HepG2 (cell line): ENCODE results near the gene WDR48. TPM values are rescaled to one million over a fixed set of nuclear protein-coding genes. Genes with fewer than 3 reads are reported as not detected.

Experiments
- ARNT2 ChIP-seq: sonication (generic); formaldehyde crosslinking; IDR thresholded peaks from 2 replicates; pipeline ENCODE4 v1.8.0; 2022; ENCODE audit warnings: mild to moderate bottlenecking, low read depth, missing genetic modification reagents, moderate library complexity
- CC2D1A ChIP-seq: sonication (generic); formaldehyde crosslinking; IDR thresholded peaks from 2 replicates; pipeline ENCODE4 v1.8.1; 2023; ENCODE audit warnings: mild to moderate bottlenecking, missing genetic modification reagents
- HMG20B ChIP-seq: conservative IDR thresholded peaks from 2 replicates; pipeline ENCODE4 v1.6.1; 2016; ENCODE audit warnings: missing genetic modification reagents, missing compliant biosample characterization
- IRF2 ChIP-seq: IDR thresholded peaks from 2 replicates; pipeline ENCODE4 v1.6.1; 2018; ENCODE audit warnings: missing genetic modification reagents, missing compliant biosample characterization
- MED13 ChIP-seq: sonication (generic); formaldehyde crosslinking; IDR thresholded peaks from 2 replicates; pipeline ENCODE4 v1.5.0; 2020; ENCODE audit warnings: missing genetic modification reagents
- MED8 ChIP-seq: sonication (generic); formaldehyde crosslinking; IDR thresholded peaks from 2 replicates; pipeline ENCODE4 v1.8.1; 2023; ENCODE audit warnings: mild to moderate bottlenecking, missing genetic modification reagents; ENCODE audit not compliant: insufficient replicate concordance
- NR3C1 ChIP-seq: sonication (generic); formaldehyde crosslinking; IDR thresholded peaks from 2 replicates; pipeline ENCODE4 v1.4.0; 2020; ENCODE audit warnings: missing genetic modification reagents
- RBM39 ChIP-seq: fragments of 200-400 bp; formaldehyde crosslinking; IDR thresholded peaks from one replicate; pipeline ENCODE4 v1.6.1; 2018; ENCODE audit warnings: antibody characterized with exemption, mild to moderate bottlenecking, low read depth, low read length; ENCODE audit not compliant: poor library complexity, severe bottlenecking
- ZNF124 ChIP-seq: sonication (generic); formaldehyde crosslinking; IDR thresholded peaks from 2 replicates; pipeline ENCODE4 v1.4.0; 2020; ENCODE audit warnings: missing genetic modification reagents
- ZNF333 ChIP-seq: sonication (generic); formaldehyde crosslinking; IDR thresholded peaks from 2 replicates; pipeline ENCODE4 v1.4.0; 2020; ENCODE audit warnings: mild to moderate bottlenecking, missing genetic modification reagents, borderline replicate concordance
- polyA plus RNA-seq, 8 experiments: library from polyadenylated mRNA; depleted of rRNA in 3 of 8; stranded (reverse) in 7 of 8; unstranded in 1 of 8; fragments of >200 nt; fragmentation: Illumina TruSeq in 4 of 8; extraction: Trizol in 4 of 8; gene quantifications; 2 replicates each; pipeline versions ENCODE4 v1.2.1 to v1.2.3, GENCODE V29; 2011 to 2016; ENCODE audit warnings: low read depth in 4 of 8, missing spikeins in 1 of 8, mixed read lengths in 1 of 8; ENCODE audit not compliant: insufficient read depth in 1 of 8
- total RNA-seq, 5 experiments: library from RNA; depleted of rRNA; stranded (reverse); fragments of >200 nt; fragmentation: Illumina TruSeq; extraction: Trizol; gene quantifications; 2 replicates each; pipeline ENCODE4 v1.2.3, GENCODE V29; 2016; ENCODE audit warnings: low read depth in 1 of 5
- TF ChIP-seq, protein P1 (sequence below): IDR thresholded peaks from 2 replicates; pipeline ENCODE4 v1.6.1; 2018; ENCODE audit warnings: missing genetic modification reagents
- TF ChIP-seq, protein P2 (sequence below): sonication (generic); formaldehyde crosslinking; IDR thresholded peaks from 2 replicates; pipeline ENCODE4 v1.4.0; 2020; ENCODE audit warnings: low read depth, mild to moderate bottlenecking, missing genetic modification reagents
- TF ChIP-seq, protein P3 (sequence below): sonication (generic); formaldehyde crosslinking; IDR thresholded peaks from 2 replicates; pipeline ENCODE4 v1.5.1; 2020; ENCODE audit warnings: mild to moderate bottlenecking, missing genetic modification reagents, borderline replicate concordance
- TF ChIP-seq, protein P4 (sequence below): sonication (generic); formaldehyde crosslinking; IDR thresholded peaks from 2 replicates; pipeline ENCODE4 v1.5.0; 2020; ENCODE audit warnings: mild to moderate bottlenecking, missing genetic modification reagents

WDR48 gene
- total and polyA plus RNA-seq, 2 of the 13 experiments (the other 11 are each of a cell fraction or from before 2014, with no cell fraction given): 29.2 to 31.2 TPM

DNA sequence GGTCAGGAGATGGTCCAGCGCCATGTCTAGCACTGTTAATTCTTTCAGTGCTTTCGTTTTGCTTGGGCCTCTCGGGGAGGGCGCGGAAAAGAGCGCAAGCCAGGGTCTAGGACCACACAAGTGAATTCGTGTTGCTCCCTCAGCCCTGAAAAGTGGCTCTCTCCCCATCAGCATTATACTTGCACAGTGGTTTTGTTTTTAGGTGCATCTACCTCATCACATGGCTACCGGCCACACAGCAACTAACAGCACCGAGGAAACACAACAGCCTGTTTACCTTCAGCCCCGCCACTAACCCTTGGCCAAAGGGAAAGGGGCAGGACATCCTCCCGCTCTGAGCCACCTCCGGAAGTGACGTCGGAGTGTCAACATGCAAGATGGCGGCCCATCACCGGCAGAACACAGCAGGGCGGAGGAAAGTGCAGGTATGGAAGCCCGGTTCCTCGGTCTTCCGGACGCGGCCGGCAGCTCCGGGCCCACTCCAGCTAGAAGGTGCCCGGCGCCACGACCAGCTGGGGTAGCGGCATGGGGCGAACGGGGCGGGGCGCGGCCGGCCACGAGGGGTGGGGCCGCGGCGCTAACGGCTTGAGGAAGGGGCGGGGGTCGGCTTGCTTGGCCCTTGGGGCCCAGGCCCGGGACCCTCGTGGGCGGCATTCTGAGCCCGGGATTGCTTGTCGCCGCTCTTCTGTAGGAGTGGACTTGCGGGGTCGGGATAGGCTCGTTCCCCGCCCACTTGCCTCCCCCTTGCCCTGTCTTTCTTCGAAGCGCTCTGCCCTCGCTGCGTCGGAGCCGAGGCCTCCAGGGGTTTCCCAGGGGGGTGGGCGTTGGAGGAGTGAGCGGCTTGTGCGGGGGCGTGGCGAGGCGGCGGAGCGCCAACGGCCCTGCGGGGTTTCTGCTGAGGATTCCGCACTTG, at the start of gene WDR48, which contains the start of gene SCN11A (continued):
- TF ChIP-seq, protein P1, sequence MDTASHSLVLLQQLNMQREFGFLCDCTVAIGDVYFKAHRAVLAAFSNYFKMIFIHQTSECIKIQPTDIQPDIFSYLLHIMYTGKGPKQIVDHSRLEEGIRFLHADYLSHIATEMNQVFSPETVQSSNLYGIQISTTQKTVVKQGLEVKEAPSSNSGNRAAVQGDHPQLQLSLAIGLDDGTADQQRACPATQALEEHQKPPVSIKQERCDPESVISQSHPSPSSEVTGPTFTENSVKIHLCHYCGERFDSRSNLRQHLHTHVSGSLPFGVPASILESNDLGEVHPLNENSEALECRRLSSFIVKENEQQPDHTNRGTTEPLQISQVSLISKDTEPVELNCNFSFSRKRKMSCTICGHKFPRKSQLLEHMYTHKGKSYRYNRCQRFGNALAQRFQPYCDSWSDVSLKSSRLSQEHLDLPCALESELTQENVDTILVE (CRISPR knock-in tag): peak; percentile 6; the same call in 1 of the 2 replicates
- TF ChIP-seq NR3C1 (no peak), MED8 (CRISPR knock-in tag) (no peak), MED13 (CRISPR knock-in tag) (no peak), ZNF333 (CRISPR knock-in tag) (peak; percentile 9; the same call in 1 of the 2 replicates), HMG20B (CRISPR knock-in tag) (no peak), RBM39 (peak; percentile 91), ARNT2 (CRISPR knock-in tag) (peak; percentile 76), IRF2 (CRISPR knock-in tag) (peak; percentile 91), ZNF124 (CRISPR knock-in tag) (0 out of 2 replicates have a peak, but pooled peaks have one; percentile 7), CC2D1A (CRISPR knock-in tag) (no peak)
- TF ChIP-seq, protein P2, sequence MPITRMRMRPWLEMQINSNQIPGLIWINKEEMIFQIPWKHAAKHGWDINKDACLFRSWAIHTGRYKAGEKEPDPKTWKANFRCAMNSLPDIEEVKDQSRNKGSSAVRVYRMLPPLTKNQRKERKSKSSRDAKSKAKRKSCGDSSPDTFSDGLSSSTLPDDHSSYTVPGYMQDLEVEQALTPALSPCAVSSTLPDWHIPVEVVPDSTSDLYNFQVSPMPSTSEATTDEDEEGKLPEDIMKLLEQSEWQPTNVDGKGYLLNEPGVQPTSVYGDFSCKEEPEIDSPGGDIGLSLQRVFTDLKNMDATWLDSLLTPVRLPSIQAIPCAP: peak; percentile 27; the same call in 1 of the 2 replicates
- TF ChIP-seq, protein P3, sequence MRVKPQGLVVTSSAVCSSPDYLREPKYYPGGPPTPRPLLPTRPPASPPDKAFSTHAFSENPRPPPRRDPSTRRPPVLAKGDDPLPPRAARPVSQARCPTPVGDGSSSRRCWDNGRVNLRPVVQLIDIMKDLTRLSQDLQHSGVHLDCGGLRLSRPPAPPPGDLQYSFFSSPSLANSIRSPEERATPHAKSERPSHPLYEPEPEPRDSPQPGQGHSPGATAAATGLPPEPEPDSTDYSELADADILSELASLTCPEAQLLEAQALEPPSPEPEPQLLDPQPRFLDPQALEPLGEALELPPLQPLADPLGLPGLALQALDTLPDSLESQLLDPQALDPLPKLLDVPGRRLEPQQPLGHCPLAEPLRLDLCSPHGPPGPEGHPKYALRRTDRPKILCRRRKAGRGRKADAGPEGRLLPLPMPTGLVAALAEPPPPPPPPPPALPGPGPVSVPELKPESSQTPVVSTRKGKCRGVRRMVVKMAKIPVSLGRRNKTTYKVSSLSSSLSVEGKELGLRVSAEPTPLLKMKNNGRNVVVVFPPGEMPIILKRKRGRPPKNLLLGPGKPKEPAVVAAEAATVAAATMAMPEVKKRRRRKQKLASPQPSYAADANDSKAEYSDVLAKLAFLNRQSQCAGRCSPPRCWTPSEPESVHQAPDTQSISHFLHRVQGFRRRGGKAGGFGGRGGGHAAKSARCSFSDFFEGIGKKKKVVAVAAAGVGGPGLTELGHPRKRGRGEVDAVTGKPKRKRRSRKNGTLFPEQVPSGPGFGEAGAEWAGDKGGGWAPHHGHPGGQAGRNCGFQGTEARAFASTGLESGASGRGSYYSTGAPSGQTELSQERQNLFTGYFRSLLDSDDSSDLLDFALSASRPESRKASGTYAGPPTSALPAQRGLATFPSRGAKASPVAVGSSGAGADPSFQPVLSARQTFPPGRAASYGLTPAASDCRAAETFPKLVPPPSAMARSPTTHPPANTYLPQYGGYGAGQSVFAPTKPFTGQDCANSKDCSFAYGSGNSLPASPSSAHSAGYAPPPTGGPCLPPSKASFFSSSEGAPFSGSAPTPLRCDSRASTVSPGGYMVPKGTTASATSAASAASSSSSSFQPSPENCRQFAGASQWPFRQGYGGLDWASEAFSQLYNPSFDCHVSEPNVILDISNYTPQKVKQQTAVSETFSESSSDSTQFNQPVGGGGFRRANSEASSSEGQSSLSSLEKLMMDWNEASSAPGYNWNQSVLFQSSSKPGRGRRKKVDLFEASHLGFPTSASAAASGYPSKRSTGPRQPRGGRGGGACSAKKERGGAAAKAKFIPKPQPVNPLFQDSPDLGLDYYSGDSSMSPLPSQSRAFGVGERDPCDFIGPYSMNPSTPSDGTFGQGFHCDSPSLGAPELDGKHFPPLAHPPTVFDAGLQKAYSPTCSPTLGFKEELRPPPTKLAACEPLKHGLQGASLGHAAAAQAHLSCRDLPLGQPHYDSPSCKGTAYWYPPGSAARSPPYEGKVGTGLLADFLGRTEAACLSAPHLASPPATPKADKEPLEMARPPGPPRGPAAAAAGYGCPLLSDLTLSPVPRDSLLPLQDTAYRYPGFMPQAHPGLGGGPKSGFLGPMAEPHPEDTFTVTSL (CRISPR knock-in tag): no peak
- TF ChIP-seq, protein P4, sequence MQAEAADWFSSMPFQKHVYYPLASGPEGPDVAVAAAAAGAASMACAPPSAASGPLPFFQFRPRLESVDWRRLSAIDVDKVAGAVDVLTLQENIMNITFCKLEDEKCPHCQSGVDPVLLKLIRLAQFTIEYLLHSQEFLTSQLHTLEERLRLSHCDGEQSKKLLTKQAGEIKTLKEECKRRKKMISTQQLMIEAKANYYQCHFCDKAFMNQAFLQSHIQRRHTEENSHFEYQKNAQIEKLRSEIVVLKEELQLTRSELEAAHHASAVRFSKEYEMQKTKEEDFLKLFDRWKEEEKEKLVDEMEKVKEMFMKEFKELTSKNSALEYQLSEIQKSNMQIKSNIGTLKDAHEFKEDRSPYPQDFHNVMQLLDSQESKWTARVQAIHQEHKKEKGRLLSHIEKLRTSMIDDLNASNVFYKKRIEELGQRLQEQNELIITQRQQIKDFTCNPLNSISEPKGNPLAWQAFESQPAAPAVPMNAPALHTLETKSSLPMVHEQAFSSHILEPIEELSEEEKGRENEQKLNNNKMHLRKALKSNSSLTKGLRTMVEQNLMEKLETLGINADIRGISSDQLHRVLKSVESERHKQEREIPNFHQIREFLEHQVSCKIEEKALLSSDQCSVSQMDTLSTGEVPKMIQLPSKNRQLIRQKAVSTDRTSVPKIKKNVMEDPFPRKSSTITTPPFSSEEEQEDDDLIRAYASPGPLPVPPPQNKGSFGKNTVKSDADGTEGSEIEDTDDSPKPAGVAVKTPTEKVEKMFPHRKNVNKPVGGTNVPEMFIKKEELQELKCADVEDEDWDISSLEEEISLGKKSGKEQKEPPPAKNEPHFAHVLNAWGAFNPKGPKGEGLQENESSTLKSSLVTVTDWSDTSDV: peak; percentile 18; the same call in 1 of the 2 replicates
